DMS53 treated with DMSO at 0.1 percent for 48 hours (cell line): Measurements from ENCODE around the gene CD300LF.

Experiments used
- DNase-seq: peaks from one replicate; lab custom pipeline; 2025; ENCODE audit not compliant: unreplicated experiment; lab: John Stamatoyannopoulos, UW

The CD300LF gene

DNA sequence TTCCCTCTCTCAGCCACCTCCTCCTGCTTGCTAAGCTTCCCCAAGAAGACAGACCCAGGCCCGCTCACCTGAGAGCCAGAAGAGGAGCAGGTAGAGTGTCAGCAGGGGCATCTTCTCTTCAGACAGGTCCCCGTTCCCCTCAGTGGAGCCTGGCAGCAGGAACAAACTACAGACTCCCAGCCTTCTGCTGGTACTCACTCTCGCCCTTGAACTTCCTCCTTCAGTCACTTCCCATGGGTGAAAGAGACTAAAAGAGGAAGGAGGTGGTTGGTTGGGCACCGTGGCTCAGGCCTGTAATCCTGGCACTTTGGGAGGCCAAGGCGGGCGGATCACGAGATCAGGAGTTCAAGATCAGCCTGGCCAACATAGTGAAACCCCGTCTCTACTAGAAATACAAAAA lies at the start of gene CD300LF:
Gene CD300LF, minus strand, starts transcription at position 168 of the 400 bp plus-strand sequence. Its CDS starts 57 bp downstream, at position 111.
- DNase-seq: no peak

GRCh38 chr17:74761931-74762330 lies 49.2 kb upstream of the CD300LF start:
- DNase-seq: no peak

DNA sequence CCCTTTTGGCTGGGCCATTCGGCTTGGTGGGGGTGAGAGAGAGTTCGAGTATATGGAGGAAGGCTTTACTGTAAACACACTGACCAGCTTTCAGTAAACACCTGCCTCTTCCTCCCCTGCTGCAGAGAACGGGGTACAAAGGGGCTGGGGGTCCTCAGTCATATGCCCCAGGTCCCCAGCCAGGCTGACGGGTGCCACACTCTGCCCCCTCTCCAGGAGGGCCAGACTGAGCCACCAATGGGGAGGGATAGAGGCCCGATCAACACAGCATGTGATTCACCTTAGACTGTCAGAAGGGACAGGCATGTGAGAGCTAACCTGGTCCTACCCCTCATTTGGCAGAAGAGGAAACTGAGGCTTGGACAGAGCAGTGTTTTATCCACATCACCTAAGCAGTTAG lies 48.7 kb upstream of the CD300LF start:
- no peak for DNase-seq

DNA sequence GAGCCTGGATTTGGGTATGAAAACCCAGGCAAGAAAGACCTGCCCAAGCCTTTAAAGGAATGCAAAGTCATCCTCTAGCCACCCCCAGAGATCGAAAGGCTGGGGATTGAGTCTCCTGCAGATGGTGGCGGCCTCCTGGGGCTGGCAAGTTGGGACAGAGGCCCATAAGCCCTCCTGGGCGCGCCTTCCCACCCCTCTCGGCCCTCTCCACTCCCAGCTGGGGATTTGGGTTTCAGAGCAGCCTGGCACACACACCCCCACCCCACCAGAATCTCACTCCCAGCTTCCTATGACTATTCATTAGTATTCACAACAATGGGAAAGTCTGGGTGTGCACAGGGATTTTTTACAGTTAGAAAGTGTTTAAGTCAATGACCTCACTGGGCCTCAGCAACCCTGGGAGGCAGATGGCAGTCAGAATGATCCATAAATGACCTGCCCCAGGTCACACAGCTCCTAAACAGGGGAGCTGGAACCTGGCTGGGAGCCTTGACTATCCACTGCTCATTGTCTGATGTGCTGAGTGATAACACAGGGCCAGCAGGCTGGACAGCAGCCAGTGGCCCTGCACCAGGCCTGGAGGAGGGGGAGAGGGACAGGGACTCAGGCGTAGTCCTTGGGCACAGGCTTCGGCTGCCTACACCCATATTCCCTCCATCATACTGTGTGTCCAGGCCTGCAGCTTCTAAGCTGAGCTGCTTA lies 47.8 kb upstream of the CD300LF start:
- DNase-seq: no peak

- DNase-seq: no peak
Observed at GRCh38 chr17:74759941-74760340, 47.2 kb upstream of the CD300LF start.

GRCh38 chr17:74759243-74759801 lies 46.6 kb upstream of the CD300LF start:
- DNase-seq: no peak

- no peak for DNase-seq
Observed at GRCh38 chr17:74758848-74759168, 46.1 kb upstream of the CD300LF start.

DNA sequence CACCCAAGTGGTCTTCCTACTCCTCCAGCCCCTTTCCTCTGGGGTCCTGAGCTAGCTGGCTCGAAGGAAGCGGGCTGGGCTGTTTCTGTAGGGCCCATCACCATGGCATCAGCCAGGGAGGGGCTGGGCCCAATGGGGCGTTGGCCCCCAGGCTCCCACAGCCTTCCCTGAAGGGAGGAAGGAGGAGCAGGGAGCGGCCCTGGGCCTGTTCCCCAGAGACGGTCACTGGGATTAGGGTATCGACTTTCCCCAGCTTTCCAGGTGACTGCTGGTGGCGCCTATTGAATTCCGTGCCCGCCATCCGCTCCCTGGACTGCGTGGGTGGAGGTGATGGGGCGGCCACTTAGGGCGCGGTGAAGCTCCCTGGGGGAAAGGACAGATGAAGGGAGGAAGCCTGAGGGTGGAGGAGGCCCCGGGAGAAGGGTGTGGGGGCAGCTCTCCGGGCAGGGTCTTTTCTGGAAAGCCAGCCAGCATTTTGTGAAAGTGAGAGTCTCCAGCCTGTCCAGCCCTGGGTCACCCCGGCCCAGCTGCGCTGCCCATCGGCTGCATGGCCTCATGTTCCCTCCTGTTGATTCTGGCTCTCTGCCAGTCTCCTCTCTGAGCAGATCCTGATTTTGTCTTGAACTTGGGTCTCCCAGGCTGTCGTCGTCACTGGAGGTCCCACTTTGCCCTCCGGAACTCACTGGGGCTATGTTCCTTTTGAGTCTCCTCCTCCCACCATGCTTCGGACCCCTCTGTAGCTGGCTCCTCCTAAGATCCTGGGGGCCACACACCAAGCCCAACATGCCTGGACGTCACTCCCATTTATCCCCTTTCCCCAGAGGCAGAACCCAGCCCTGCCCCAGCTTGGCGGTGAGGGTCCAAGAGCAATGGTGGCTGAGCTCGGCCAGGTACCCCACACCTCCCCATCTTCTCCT lies 45.5 kb upstream of the CD300LF start:
- no peak for DNase-seq

GRCh38 chr17:74757502-74757901 lies 44.8 kb upstream of the CD300LF start:
- no peak for DNase-seq

- DNase-seq: no peak
Observed at GRCh38 chr17:74756891-74757290, 44.2 kb upstream of the CD300LF start.

GRCh38 chr17:74755533-74755932 lies 42.8 kb upstream of the CD300LF start:
- no peak for DNase-seq

DNA sequence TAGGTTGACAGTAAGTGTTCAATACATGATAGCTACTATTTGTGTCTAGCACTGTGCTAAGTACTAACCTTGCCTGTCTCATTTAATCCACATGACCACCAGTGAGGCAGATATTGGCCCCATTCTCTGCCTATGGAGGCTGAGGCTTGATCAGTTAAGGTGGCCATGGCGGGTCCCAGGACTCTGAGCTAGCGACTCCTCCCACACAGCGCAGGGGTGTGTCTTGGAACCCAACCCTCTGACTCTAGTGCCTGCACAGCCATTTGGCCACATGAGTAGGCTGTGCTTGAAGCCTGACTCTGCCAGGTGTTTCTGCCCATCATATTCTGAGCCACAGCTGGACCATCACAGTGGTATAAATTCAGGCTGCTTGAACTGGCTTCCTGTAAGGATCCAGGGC lies 42.1 kb upstream of the CD300LF start:
- DNase-seq: no peak

DNA sequence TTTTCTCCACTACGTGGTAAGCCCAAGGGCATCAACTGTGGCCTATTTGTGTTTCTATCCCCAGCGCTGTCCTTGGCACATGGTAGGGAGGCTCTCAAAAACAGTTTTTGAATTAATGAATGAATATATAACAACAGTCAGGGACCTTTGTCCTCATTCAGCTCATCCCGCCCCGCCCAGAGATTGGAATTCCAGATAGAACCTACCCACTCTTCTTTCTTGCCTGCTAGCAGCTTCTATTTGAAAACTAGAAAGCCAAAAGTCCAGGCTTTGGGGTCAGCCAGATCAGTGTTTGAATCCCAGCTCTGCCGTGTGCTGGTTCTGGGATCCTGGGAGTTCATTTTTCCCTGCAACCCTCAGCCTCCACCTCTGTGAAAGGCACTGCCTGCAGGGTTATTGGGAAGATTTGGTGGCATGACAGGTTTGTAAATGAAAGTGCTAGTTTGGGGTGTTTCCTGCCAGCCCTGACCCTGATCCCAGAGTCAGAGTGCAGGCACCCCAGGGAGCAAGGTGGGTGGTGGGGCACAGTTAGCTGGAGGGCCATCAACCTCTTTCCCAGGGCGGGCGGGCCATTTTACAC lies 40.2 kb upstream of the CD300LF start:
- DNase-seq: no peak

GRCh38 chr17:74752415-74752814 lies 39.7 kb upstream of the CD300LF start:
- no peak for DNase-seq

DNA sequence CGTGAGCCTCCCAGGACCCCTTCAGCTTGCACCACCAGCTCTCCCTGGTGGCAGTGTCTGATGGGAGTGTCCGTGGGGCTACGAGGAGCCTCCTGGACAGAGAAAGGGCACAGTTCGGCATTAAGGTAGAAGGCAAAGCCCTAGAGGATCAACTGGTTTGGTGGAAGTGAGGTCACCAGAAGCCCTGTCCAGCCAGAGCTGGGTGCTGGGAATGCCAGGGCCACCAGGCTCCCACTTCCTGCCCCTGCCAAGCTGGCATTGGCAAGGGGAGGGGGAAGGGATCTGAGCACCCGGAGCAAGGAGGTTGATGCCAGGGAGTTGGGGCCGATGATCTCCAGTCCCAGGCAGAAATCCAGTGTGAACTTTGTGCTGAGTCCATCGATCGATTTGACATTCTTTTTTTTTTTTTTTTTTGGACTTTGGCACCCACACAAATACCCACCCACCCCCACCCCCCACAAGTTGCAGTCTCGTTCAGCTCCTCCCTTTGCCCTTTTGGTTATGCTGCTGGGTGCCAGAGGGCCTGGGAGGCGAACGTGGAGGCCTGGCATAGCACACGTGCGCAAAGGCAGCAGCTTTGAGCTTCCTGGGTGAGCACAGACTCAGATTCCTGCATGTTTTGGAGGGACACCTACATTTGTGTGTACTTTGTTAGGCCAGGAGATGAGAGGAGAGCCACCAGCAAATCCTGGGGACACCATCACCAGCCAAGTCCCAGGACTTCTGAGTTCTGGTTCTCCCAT lies 37.8 kb upstream of the CD300LF start:
- DNase-seq: no peak

DNA sequence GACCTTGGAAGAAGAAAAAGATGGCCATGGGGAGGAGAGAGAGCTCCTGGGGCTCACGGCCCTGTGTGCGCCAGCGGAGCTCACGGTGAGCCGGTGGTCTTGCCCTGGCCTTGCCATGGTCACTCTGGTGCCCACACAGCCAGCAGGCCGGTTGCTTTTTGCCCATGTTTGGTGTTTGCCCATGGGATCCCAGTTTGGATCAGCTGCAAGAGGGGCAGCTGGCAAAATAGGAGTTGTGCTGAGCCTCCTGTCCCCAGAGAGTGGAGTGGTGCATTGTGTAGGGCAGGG lies 37.3 kb upstream of the CD300LF start:
- DNase-seq: no peak

- no peak for DNase-seq
Observed at GRCh38 chr17:74749279-74750038, 36.7 kb upstream of the CD300LF start.

DNA sequence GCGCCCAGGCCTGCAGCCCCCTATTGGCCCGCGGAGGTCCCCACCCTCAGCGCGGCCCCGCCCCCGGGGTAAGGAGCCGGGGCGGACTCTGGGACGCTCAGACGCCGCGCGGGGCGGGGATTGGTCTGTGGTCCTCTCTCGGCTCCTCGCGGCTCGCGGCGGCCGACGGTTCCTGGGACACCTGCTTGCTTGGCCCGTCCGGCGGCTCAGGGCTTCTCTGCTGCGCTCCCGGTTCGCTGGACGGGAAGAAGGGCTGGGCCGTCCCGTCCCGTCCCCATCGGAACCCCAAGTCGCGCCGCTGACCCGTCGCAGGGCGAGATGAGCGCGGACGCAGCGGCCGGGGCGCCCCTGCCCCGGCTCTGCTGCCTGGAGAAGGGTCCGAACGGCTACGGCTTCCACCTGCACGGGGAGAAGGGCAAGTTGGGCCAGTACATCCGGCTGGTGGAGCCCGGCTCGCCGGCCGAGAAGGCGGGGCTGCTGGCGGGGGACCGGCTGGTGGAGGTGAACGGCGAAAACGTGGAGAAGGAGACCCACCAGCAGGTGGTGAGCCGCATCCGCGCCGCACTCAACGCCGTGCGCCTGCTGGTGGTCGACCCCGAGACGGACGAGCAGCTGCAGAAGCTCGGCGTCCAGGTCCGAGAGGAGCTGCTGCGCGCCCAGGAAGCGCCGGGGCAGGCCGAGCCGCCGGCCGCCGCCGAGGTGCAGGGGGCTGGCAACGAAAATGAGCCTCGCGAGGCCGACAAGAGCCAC lies 36.0 kb upstream of the CD300LF start, which contains the start of gene NHERF1:
Gene NHERF1, plus strand, starts transcription at position 100 of the 750 bp plus-strand sequence. Its CDS starts 219 bp downstream, at position 319.
- peak; percentile 93 for DNase-seq

DNA sequence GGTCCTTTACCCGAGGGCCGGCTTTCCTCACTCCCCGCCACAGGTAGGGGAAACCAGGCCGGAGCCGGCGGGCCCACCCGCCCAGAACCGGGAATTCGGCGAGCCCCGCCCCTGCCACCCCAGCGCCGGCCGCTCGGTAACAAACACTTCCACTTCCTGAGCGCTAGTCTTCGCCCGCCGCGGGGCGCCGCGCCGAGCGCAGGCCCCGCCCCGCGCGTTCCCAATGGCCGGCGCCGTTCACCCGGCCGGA lies 35.5 kb upstream of the CD300LF start:
- DNase-seq: no peak

- DNase-seq: no peak
Observed at GRCh38 chr17:74746922-74747321, 34.2 kb upstream of the CD300LF start.
